ENCODE results near the gene UBE2L5. TPM values are rescaled to one million over a fixed set of nuclear protein-coding genes. Genes with fewer than 3 reads are reported as not detected.
A peak's percentile ranks its signal among the peaks of the same experiment; 100 is the strongest.

Gene UBE2L5
- total RNA-seq, 4 donors from 2014 or later, result 0.31 TPM; not detected in 3

GRCh38 chr13:30418075-30418716 lies 4.1 kb upstream of the UBE2L5 start:
- 91 to 100% methylated on average over 3 to 6 of the region's 6 CpGs for WGBS, 2 donors (ENCODE audit: low coverage in 1 of 2)
- no peak overlapping the region for H3K4me3 ChIP-seq
- ATAC-seq, result no peak
- no peak for TF ChIP-seq CTCF (IDR thresholded peaks at IDR 0.05)
- no peak for TF ChIP-seq POLR2AphosphoS5 (IDR thresholded peaks at IDR 0.05)
- TF ChIP-seq EP300 (IDR thresholded peaks at IDR 0.05), result no peak
- TF ChIP-seq POLR2A (IDR thresholded peaks at IDR 0.05), result no peak
- no peaks in the 10 kb centered on the region for H3K9me3 ChIP-seq
- H3K4me1 ChIP-seq, result peaks cover 2 to 23% (median 4%) of the 10 kb centered on the region in 3 donors
- peak overlapping the region in 1 of 4 donors; percentile 43 for H3K27ac ChIP-seq
- H3K36me3 ChIP-seq, result no peaks in the 10 kb centered on the region
- H3K27me3 ChIP-seq, result no peaks in the 10 kb centered on the region

DNA sequence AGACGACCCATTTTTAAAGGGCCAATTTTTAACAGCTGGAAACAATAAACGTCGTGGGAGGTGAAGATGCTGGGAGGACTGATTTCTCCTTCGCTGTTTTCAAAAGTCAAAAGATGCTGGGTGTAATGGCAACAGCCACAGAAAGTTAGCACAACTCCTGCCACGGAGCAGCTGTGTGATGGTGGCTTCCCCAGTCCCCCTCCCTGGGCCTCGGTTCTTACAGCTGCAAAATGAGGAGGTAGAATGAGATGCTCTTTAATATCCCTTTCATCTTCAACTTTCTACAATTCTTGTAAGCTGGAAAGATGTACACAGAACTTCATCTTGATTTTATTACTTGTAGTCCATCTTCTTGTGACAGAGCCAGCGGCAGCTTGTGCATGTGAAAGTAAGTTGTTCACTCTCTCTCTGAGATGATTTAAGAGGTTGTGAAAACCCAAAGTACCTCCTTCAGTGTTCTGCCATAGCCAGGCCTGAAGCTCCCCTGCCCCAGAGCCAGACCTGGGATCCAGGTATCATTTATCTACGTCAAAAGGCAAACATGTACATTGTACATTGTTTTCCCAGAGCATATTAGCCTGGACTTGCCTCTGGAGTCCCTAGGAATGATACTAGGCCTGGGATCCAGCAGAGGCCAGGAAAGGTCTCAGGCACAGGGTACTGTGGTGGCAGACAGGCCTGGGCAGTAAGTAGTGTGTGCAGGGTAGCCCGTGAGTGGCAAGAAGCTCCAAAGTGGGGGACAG lies 3.4 kb upstream of the UBE2L5 start:
- H3K4me1 ChIP-seq, result peaks cover 2 to 30% (median 4%) of the 10 kb centered on the region in 3 donors
- whole genome bisulfite sequencing, 2 donors (ENCODE audit: low coverage in 1 of 2), result 70 to 73% methylated on average over 4 to 8 of the region's 9 CpGs
- TF ChIP-seq CTCF (IDR thresholded peaks at IDR 0.05), result no peak
- TF ChIP-seq POLR2A (IDR thresholded peaks at IDR 0.05), result no peak
- TF ChIP-seq POLR2AphosphoS5 (IDR thresholded peaks at IDR 0.05), result no peak
- no peak for TF ChIP-seq EP300 (IDR thresholded peaks at IDR 0.05)
- no peak overlapping the region for H3K4me3 ChIP-seq
- H3K27me3 ChIP-seq, result no peaks in the 10 kb centered on the region
- H3K36me3 ChIP-seq, result no peaks in the 10 kb centered on the region
- no peak for ATAC-seq
- peak overlapping the region in 1 of 4 donors; percentile 43 for H3K27ac ChIP-seq
- H3K9me3 ChIP-seq, result no peaks in the 10 kb centered on the region

DNA sequence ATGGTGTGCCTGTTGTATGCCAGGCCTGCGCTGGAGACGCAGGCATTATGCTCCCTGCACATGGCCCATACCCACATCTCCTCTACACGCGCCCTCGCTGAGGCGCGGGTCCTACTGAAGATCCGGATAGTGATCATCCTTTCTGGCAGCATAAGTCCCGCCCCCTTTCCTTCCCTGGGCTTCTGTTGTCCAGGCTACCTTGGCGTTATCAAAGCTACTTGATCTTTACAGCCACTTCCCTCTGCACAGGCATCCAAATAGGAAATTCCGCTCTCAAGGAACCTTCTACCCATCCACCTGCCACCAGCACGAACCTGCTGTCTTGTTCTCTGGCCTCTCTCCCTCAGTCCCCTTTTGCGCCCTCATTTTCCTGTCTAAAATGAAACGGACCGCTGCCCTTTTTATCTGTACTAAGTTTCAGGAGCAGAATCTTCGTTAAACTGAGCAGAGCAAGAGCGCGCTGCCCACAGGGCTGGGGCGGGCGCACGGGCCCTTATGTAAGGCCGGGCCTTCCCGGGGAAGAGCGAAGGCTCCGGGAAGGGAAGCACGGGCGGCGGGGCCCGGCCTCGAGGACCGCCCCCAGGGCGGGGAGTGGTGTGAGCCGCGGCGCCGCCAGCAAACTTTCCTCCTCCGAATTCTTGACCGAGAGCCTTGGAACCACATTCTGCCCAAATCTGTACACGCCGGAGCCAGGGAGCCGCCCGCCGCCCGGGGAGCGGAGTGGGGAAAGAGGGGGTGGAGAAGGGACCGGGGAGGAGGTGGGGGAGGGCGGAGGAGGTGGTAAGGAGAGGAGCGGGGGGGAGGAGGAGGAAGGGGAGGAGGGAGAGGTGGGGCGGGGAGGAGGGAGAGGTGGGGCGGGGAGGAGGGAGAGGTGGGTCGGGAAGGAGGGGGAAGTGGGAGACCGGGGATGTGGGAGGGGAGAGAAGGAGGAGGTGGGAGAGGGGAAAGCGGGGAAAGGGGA lies 920 bp upstream of the UBE2L5 start:
- ATAC-seq, result peak; percentile 93
- Histone ChIP-seq H3K36me3 (no peaks in the 10 kb centered on the region), H3K27me3 (no peaks in the 10 kb centered on the region), H3K27ac (peak overlapping the region; percentile 90 to 95 (median 94)), H3K4me3 (peak overlapping the region; percentile 59 to 93), H3K4me1 (peaks cover 2 to 32% (median 4%) of the 10 kb centered on the region in 3 donors), H3K9me3 (no peaks in the 10 kb centered on the region)
- 0 to 8% methylated on average over 3 to 14 of the region's 53 CpGs for WGBS, 2 donors (ENCODE audit: low coverage in 1 of 2)
- TF ChIP-seq POLR2AphosphoS5 (IDR thresholded peaks at IDR 0.05) (peak; percentile 90), EP300 (IDR thresholded peaks at IDR 0.05) (no peak), POLR2A (IDR thresholded peaks at IDR 0.05) (peak; percentile 83 to 93), CTCF (IDR thresholded peaks at IDR 0.05) (peak in 2 of 4 experiments; percentile 4 to 26)

DNA sequence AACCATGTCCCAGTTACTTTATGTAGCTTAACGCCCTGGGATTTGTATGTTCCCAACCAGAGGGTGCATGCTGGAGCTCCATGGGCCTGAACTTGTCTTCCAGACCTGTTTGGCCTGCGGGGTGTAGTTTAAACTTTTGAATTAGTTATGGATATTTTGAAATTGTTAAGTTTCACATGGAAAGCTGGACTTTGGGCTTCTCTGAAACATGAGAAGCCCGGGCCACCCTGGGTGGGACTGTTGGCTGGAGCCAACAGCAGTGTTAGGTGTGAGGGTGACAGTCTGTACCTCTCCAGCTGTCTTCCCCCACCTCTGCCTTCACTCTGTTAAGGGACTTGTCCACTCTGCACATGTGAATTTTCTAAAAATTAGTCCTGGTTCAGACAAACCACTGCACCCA lies 1.6 kb downstream of the UBE2L5 start:
- H3K27me3 ChIP-seq, result no peaks in the 10 kb centered on the region
- no peak overlapping the region for H3K4me3 ChIP-seq
- H3K27ac ChIP-seq, result peak overlapping the region in 1 of 4 donors; percentile 14
- H3K9me3 ChIP-seq, result no peaks in the 10 kb centered on the region
- TF ChIP-seq POLR2A (IDR thresholded peaks at IDR 0.05) (no peak), POLR2AphosphoS5 (IDR thresholded peaks at IDR 0.05) (no peak), CTCF (IDR thresholded peaks at IDR 0.05) (no peak), EP300 (IDR thresholded peaks at IDR 0.05) (no peak)
- ATAC-seq, result no peak
- 73 to 81% methylated on average over 1 to 2 of the region's 3 CpGs for WGBS, 2 donors (ENCODE audit: low coverage in 1 of 2)
- no peaks in the 10 kb centered on the region for H3K36me3 ChIP-seq
- H3K4me1 ChIP-seq, result peaks cover 2 to 32% (median 4%) of the 10 kb centered on the region in 3 donors
